ENCODE results near the gene DNLZ.

DNA sequence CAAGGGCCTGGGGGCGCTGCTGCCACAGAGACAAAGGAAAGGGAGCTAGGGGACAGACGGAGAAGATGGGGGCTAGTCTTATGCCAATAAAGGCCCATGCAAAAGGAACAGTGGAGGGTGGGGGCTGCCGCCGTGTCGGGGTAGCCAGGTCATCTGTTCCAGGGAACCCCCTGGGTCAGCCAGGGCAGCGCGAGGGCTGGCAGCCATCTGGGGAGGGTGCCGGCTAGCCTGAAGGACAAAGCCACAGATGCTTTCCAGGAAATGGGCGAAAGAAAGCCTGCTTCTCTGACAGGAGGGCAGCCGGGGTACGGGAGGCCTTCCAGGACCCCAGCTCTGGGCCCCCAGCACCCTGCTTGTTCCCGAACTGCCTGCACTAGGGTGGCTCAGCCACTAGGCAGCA, 11.6 kb upstream of the DNLZ start:
- TF ChIP-seq EZH2 (IDR thresholded peaks at IDR 0.05; ENCODE audit: borderline replicate concordance, low read depth, low read length) (no peak), ZNF232 (CRISPR knock-in tag; IDR thresholded peaks at IDR 0.05) (no peak), MAFK (IDR thresholded peaks at IDR 0.05; ENCODE audit: low read length) (no peak), EP300 (IDR thresholded peaks at IDR 0.05; ENCODE audit: low read length) (no peak), DPF2 (IDR thresholded peaks at IDR 0.05) (no peak), HNRNPLL (IDR thresholded peaks at IDR 0.05; ENCODE audit: low read depth, low read length, poor library complexity, severe bottlenecking) (no peak), FOXP1 (CRISPR knock-in tag; IDR thresholded peaks at IDR 0.05) (no peak), POLR2G (IDR thresholded peaks at IDR 0.05; ENCODE audit: low read depth, low read length) (no peak; the same call in 1 of the 2 replicates), POLR2A (conservative IDR thresholded peaks at IDR 0.05) (no peak), NFYB (IDR thresholded peaks at IDR 0.05; ENCODE audit: extremely low read depth, insufficient read length) (no peak), CBX8 (IDR thresholded peaks at IDR 0.05; ENCODE audit: borderline replicate concordance, extremely low read depth, low read depth, low read length, poor library complexity, severe bottlenecking) (no peak)
- TF ChIP-seq, protein P1, sequence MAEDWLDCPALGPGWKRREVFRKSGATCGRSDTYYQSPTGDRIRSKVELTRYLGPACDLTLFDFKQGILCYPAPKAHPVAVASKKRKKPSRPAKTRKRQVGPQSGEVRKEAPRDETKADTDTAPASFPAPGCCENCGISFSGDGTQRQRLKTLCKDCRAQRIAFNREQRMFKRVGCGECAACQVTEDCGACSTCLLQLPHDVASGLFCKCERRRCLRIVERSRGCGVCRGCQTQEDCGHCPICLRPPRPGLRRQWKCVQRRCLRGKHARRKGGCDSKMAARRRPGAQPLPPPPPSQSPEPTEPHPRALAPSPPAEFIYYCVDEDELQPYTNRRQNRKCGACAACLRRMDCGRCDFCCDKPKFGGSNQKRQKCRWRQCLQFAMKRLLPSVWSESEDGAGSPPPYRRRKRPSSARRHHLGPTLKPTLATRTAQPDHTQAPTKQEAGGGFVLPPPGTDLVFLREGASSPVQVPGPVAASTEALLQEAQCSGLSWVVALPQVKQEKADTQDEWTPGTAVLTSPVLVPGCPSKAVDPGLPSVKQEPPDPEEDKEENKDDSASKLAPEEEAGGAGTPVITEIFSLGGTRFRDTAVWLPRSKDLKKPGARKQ (CRISPR knock-in tag; IDR thresholded peaks at IDR 0.05): no peak
- TF ChIP-seq, protein P2, sequence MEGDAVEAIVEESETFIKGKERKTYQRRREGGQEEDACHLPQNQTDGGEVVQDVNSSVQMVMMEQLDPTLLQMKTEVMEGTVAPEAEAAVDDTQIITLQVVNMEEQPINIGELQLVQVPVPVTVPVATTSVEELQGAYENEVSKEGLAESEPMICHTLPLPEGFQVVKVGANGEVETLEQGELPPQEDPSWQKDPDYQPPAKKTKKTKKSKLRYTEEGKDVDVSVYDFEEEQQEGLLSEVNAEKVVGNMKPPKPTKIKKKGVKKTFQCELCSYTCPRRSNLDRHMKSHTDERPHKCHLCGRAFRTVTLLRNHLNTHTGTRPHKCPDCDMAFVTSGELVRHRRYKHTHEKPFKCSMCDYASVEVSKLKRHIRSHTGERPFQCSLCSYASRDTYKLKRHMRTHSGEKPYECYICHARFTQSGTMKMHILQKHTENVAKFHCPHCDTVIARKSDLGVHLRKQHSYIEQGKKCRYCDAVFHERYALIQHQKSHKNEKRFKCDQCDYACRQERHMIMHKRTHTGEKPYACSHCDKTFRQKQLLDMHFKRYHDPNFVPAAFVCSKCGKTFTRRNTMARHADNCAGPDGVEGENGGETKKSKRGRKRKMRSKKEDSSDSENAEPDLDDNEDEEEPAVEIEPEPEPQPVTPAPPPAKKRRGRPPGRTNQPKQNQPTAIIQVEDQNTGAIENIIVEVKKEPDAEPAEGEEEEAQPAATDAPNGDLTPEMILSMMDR (IDR thresholded peaks at IDR 0.05 in 2 of 3, conservative IDR thresholded peaks at IDR 0.05 in 1 of 3; ENCODE audit: insufficient read depth in 2 of 3, low read depth in 1 of 3, low read length in 3 of 3): no peak
- TF ChIP-seq, protein P3, sequence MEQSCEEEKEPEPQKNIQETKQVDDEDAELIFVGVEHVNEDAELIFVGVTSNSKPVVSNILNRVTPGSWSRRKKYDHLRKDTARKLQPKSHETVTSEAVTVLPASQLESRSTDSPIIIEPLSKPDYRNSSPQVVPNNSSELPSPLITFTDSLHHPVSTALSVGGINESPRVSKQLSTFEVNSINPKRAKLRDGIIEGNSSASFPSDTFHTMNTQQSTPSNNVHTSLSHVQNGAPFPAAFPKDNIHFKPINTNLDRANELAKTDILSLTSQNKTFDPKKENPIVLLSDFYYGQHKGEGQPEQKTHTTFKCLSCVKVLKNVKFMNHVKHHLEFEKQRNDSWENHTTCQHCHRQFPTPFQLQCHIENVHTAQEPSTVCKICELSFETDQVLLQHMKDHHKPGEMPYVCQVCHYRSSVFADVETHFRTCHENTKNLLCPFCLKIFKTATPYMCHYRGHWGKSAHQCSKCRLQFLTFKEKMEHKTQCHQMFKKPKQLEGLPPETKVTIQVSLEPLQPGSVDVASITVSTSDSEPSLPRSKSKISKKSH (CRISPR knock-in tag; IDR thresholded peaks at IDR 0.05): no peak

All from K562 (cell line).